Lower leg skin (tissue), 3 donors: ENCODE results near the gene TRIM44.

Experiments
- POLR2A ChIP-seq, 2 donors: fragments of 450-650 bp; IDR thresholded peaks; one replicate each; pipeline ENCODE4 v1.6.1; 2016 to 2017; ENCODE audit warnings: antibody characterized with exemption in 2 of 2, mild to moderate bottlenecking in 1 of 2, moderate library complexity in 1 of 2
- TF ChIP-seq, protein P1 (sequence below), 3 donors: fragments of 450-650 bp; IDR thresholded peaks; one replicate each; pipeline ENCODE4 v1.5.1; 2016; ENCODE audit warnings: antibody characterized with exemption in 3 of 3, mild to moderate bottlenecking in 3 of 3, moderate library complexity in 2 of 3

DNA sequence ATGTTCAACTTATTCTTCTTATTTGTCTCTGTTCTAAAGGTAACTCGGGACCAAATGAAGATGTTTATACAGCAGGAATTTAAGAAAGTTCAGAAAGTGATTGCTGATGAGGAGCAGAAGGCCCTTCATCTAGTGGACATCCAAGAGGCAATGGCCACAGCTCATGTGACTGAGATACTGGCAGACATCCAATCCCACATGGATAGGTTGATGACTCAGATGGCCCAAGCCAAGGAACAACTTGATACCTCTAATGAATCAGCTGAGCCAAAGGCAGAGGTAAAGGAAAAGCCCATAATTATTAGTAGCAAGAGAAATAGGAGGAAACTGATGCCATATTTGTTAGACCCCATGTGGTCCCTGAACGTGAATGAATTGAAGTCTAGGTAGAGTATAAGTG, 63.3 kb downstream of the TRIM44 start:
- TF ChIP-seq POLR2A (IDR thresholded peaks at IDR 0.05): no peak
- TF ChIP-seq, protein P1, sequence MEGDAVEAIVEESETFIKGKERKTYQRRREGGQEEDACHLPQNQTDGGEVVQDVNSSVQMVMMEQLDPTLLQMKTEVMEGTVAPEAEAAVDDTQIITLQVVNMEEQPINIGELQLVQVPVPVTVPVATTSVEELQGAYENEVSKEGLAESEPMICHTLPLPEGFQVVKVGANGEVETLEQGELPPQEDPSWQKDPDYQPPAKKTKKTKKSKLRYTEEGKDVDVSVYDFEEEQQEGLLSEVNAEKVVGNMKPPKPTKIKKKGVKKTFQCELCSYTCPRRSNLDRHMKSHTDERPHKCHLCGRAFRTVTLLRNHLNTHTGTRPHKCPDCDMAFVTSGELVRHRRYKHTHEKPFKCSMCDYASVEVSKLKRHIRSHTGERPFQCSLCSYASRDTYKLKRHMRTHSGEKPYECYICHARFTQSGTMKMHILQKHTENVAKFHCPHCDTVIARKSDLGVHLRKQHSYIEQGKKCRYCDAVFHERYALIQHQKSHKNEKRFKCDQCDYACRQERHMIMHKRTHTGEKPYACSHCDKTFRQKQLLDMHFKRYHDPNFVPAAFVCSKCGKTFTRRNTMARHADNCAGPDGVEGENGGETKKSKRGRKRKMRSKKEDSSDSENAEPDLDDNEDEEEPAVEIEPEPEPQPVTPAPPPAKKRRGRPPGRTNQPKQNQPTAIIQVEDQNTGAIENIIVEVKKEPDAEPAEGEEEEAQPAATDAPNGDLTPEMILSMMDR (IDR thresholded peaks at IDR 0.05): no peak
